ENCODE measurements around the gene SFXN5. TPM values are rescaled to one million over a fixed set of nuclear protein-coding genes. Genes with fewer than 3 reads are reported as not detected.

The SFXN5 gene
- total RNA-seq, 1 donor from 2014 or later, result 14.9 TPM

DNA sequence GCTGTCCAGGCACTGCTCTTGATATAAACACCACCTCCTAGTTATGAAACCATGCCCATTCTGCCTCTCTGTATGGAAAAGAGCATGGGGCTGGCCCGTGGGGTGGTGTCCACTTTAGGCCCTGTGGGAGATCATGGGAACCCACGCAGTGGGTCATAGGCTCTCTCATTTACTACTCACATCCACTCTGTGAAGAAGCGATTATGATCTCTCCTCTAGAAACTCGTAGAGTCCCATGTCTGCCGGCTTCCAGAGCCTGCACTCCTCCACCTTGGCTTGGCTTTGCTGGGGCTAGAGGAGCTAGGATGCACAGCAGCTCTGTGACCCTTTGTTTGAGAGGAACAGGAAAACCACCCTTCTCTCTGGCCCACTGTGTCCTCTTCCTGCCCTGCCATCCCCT is 138.3 kb downstream of the SFXN5 start:
- H3K27me3 ChIP-seq (ENCODE audit: insufficient read depth, low read length), result peaks cover 19% of the 10 kb centered on the region

DNA sequence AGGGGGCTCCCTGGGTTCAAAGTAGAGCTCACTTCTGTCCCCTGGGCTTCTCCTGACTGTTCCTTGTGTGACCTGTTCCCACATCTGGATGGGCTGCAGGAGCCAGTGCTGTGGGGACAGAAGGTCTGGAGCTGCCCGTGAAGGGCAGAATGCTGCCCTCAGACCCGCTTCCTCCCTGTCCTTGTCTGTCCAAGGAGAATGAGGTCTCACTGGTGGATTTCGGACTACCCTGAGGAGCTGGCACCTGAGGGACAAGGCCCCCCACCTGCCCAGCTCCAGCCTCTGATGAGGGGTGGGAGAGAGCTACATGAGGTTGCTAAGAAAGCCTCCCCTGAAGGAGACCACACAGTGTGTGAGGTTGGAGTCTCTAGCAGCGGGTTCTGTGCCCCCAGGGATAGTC is 138.7 kb downstream of the SFXN5 start:
- peaks cover under 1% of the 10 kb centered on the region for H3K9me3 Mint-ChIP-seq (ENCODE audit: unreplicated experiment)
- FAIRE-seq (no peak), DNase-seq (ENCODE audit: low read depth) (no peak)
- peaks cover 5% of the 10 kb centered on the region for H3K36me3 Mint-ChIP-seq (ENCODE audit: low read depth, unreplicated experiment)
- H3K4me3 Mint-ChIP-seq (ENCODE audit: unreplicated experiment), result no peak overlapping the region
- H3K9me3 ChIP-seq (ENCODE audit: insufficient read depth, low read depth, low read length), result no peaks in the 10 kb centered on the region
- no peak overlapping the region for H3K9ac ChIP-seq (ENCODE audit: low read length)
- peaks cover 4% of the 10 kb centered on the region for H3K4me1 Mint-ChIP-seq (ENCODE audit: low read depth, unreplicated experiment)
- peaks cover 13% of the 10 kb centered on the region for H4K20me1 ChIP-seq (ENCODE audit: insufficient read depth, low read length)
- H3K4me2 ChIP-seq (ENCODE audit: low read length), result no peak overlapping the region
- no peaks in the 10 kb centered on the region for H3K79me2 ChIP-seq (ENCODE audit: insufficient read depth, low read length)
- H3K27me3 Mint-ChIP-seq (ENCODE audit: low read depth, unreplicated experiment), result peaks cover 46% of the 10 kb centered on the region
- H3K4me3 ChIP-seq (ENCODE audit: insufficient read depth, low read depth, low read length), result no peak overlapping the region
- H3K4me1 ChIP-seq (ENCODE audit: insufficient read depth, low read length), result peaks cover 15% of the 10 kb centered on the region
- peaks cover 23% of the 10 kb centered on the region for H3K27me3 ChIP-seq (ENCODE audit: insufficient read depth, low read length)
- no peaks in the 10 kb centered on the region for H3K36me3 ChIP-seq (ENCODE audit: insufficient read depth, low read length)
- H3K27ac Mint-ChIP-seq (ENCODE audit: unreplicated experiment), result no peak overlapping the region
- H3K27ac ChIP-seq (ENCODE audit: low read depth, low read length), result no peak overlapping the region
- no peak for TF ChIP-seq EZH2 (IDR thresholded peaks at IDR 0.05; ENCODE audit: insufficient read depth, low read length)
- TF ChIP-seq, protein P1, sequence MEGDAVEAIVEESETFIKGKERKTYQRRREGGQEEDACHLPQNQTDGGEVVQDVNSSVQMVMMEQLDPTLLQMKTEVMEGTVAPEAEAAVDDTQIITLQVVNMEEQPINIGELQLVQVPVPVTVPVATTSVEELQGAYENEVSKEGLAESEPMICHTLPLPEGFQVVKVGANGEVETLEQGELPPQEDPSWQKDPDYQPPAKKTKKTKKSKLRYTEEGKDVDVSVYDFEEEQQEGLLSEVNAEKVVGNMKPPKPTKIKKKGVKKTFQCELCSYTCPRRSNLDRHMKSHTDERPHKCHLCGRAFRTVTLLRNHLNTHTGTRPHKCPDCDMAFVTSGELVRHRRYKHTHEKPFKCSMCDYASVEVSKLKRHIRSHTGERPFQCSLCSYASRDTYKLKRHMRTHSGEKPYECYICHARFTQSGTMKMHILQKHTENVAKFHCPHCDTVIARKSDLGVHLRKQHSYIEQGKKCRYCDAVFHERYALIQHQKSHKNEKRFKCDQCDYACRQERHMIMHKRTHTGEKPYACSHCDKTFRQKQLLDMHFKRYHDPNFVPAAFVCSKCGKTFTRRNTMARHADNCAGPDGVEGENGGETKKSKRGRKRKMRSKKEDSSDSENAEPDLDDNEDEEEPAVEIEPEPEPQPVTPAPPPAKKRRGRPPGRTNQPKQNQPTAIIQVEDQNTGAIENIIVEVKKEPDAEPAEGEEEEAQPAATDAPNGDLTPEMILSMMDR (IDR thresholded peaks at IDR 0.05; ENCODE audit: insufficient read depth, low read depth, low read length), result no peak
- no peak overlapping the region for H2AFZ ChIP-seq (ENCODE audit: low read depth, low read length)

More for the DNA sequence above, 138.3 kb downstream of the SFXN5 start:
- no peak overlapping the region for H3K9ac ChIP-seq (ENCODE audit: low read length)
- no peak overlapping the region for H2AFZ ChIP-seq (ENCODE audit: low read depth, low read length)
- no peaks in the 10 kb centered on the region for H3K79me2 ChIP-seq (ENCODE audit: insufficient read depth, low read length)
- FAIRE-seq (no peak), DNase-seq (ENCODE audit: low read depth) (no peak)
- no peak overlapping the region for H3K4me3 ChIP-seq (ENCODE audit: insufficient read depth, low read depth, low read length)
- Mint-ChIP-seq H3K4me1 (ENCODE audit: low read depth, unreplicated experiment) (peaks cover 4% of the 10 kb centered on the region), H3K9me3 (ENCODE audit: unreplicated experiment) (peaks cover 3% of the 10 kb centered on the region), H3K27me3 (ENCODE audit: low read depth, unreplicated experiment) (peaks cover 50% of the 10 kb centered on the region), H3K27ac (ENCODE audit: unreplicated experiment) (no peak overlapping the region), H3K4me3 (ENCODE audit: unreplicated experiment) (no peak overlapping the region), H3K36me3 (ENCODE audit: low read depth, unreplicated experiment) (peaks cover 5% of the 10 kb centered on the region)
- TF ChIP-seq EZH2 (IDR thresholded peaks at IDR 0.05; ENCODE audit: insufficient read depth, low read length), result no peak
- TF ChIP-seq, protein P1 (IDR thresholded peaks at IDR 0.05; ENCODE audit: insufficient read depth, low read depth, low read length), result no peak
- H3K27ac ChIP-seq (ENCODE audit: low read depth, low read length), result no peak overlapping the region
- peaks cover 13% of the 10 kb centered on the region for H4K20me1 ChIP-seq (ENCODE audit: insufficient read depth, low read length)
- H3K9me3 ChIP-seq (ENCODE audit: insufficient read depth, low read depth, low read length), result no peaks in the 10 kb centered on the region
- peaks cover 15% of the 10 kb centered on the region for H3K4me1 ChIP-seq (ENCODE audit: insufficient read depth, low read length)
- H3K36me3 ChIP-seq (ENCODE audit: insufficient read depth, low read length), result no peaks in the 10 kb centered on the region
- H3K4me2 ChIP-seq (ENCODE audit: low read length), result no peak overlapping the region

DNA sequence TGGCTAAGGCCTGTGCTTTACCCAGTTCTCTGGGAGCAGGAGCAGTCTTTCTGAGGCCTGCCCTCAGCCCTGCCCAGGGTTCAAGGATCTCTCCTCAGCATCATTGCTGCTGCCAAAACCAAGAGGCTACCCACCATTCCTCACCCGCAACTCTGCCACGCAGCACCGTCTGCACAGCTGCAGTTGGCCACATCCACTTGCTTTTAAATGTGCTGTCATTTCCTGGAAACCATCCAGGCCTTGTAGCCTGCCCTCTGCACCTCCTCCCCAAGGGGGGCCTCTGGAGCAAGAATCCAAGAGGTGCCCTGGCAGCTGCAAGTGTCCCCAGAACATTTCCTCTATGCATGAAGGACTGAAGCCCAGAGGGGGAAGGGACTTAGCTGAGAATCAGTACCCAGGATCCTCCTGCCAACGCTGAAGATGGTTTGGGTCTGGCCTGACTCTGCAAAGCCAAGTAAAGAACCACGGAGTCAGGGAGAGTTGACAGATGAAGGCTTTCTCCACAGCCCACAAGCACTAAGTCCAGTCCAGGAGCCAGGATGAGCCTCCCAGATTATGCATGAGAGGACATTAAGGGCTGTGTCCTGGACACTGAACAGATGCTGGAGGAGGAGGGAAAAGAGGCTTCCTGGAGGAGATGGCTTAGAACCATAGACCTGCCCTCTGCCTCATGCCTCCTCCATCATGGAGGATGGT is 139.3 kb downstream of the SFXN5 start:
- peaks cover 15% of the 10 kb centered on the region for H3K4me1 ChIP-seq (ENCODE audit: insufficient read depth, low read length)
- H3K36me3 Mint-ChIP-seq (ENCODE audit: low read depth, unreplicated experiment), result peaks cover 5% of the 10 kb centered on the region
- H3K4me3 ChIP-seq (ENCODE audit: insufficient read depth, low read depth, low read length), result no peak overlapping the region
- no peaks in the 10 kb centered on the region for H3K9me3 ChIP-seq (ENCODE audit: insufficient read depth, low read depth, low read length)
- H3K79me2 ChIP-seq (ENCODE audit: insufficient read depth, low read length), result no peaks in the 10 kb centered on the region
- H3K9me3 Mint-ChIP-seq (ENCODE audit: unreplicated experiment), result no peaks in the 10 kb centered on the region
- no peak overlapping the region for H2AFZ ChIP-seq (ENCODE audit: low read depth, low read length)
- peaks cover 13% of the 10 kb centered on the region for H4K20me1 ChIP-seq (ENCODE audit: insufficient read depth, low read length)
- DNase-seq (ENCODE audit: low read depth) (peak; percentile 20), FAIRE-seq (no peak)
- H3K4me1 Mint-ChIP-seq (ENCODE audit: low read depth, unreplicated experiment), result peaks cover 4% of the 10 kb centered on the region
- no peak overlapping the region for H3K27ac ChIP-seq (ENCODE audit: low read depth, low read length)
- no peak overlapping the region for H3K4me3 Mint-ChIP-seq (ENCODE audit: unreplicated experiment)
- no peak for TF ChIP-seq EZH2 (IDR thresholded peaks at IDR 0.05; ENCODE audit: insufficient read depth, low read length)
- TF ChIP-seq, protein P1 (IDR thresholded peaks at IDR 0.05; ENCODE audit: insufficient read depth, low read depth, low read length), result no peak
- peaks cover 29% of the 10 kb centered on the region for H3K27me3 ChIP-seq (ENCODE audit: insufficient read depth, low read length)
- peak overlapping the region; percentile 38 for H3K4me2 ChIP-seq (ENCODE audit: low read length)
- no peak overlapping the region for H3K9ac ChIP-seq (ENCODE audit: low read length)
- H3K36me3 ChIP-seq (ENCODE audit: insufficient read depth, low read length), result no peaks in the 10 kb centered on the region
- H3K27ac Mint-ChIP-seq (ENCODE audit: unreplicated experiment), result no peak overlapping the region
- H3K27me3 Mint-ChIP-seq (ENCODE audit: low read depth, unreplicated experiment), result peaks cover 43% of the 10 kb centered on the region
